Adrenal gland (tissue), 12 donors: ENCODE results near the gene OSBPL6. TPM values are rescaled to one million over a fixed set of nuclear protein-coding genes. Genes with fewer than 3 reads are reported as not detected.

Experiments used
- DNase-seq, 7 donors: peaks; one replicate each; pipeline ENCODE4 v3.0.0-alpha.2; 2019 to 2020
- H3K27ac ChIP-seq, 5 donors: fragments of 200-600 bp; sonication (generic) in 4 of 5; 1 replicate in 3 of 5; 2 replicates in 2 of 5; pipeline versions ENCODE4 v1.5.1 to v1.8.0; 2016 to 2020; ENCODE audit warnings: mild to moderate bottlenecking in 1 of 5
- H3K27me3 ChIP-seq: fragments of 200-600 bp; 2 replicates; pipeline ENCODE4 v1.8.0; 2021
- H3K36me3 ChIP-seq, 2 donors: fragments of 200-600 bp; replicated peaks in 1 of 2; 1 replicate in 1 of 2; 2 replicates in 1 of 2; pipeline versions ENCODE4 v1.5.1 to v1.8.0; 2018 to 2022
- H3K4me1 ChIP-seq, 2 donors: fragments of 200-600 bp; replicated peaks in 1 of 2; 1 replicate in 1 of 2; 2 replicates in 1 of 2; pipeline versions ENCODE4 v1.5.1 to v1.8.0; 2018 to 2021
- H3K4me3 ChIP-seq, 4 donors: fragments of 200-600 bp; sonication (generic) in 3 of 4; one replicate each; pipeline ENCODE4 v1.5.1; 2016 to 2018
- H3K9me3 ChIP-seq, 3 donors: fragments of 200-600 bp; sonication (generic) in 1 of 3; replicated peaks in 1 of 3; 1 replicate in 2 of 3; 2 replicates in 1 of 3; pipeline versions ENCODE4 v1.5.1 to v1.8.0; 2016 to 2021
- CTCF ChIP-seq, 6 experiments: fragments of 450-650 bp in 4 of 6; fragments of 200-600 bp in 2 of 6; sonication (generic) in 1 of 6; IDR thresholded peaks; 1 replicate in 5 of 6; 2 replicates in 1 of 6; pipeline versions ENCODE4 v1.5.1 to v1.8.0; 2016 to 2021; ENCODE audit warnings: antibody characterized with exemption in 6 of 6, mild to moderate bottlenecking in 2 of 6, moderate library complexity in 1 of 6
- POLR2A ChIP-seq, 2 donors: fragments of 450-650 bp; IDR thresholded peaks; one replicate each; pipeline ENCODE4 v1.6.1; 2017; ENCODE audit warnings: antibody characterized with exemption in 2 of 2, mild to moderate bottlenecking in 2 of 2, moderate library complexity in 1 of 2
- WGBS, 4 donors: extraction: QIAGEN DNeasy Blood & Tissue Kit in 2 of 4; methylation state at CpG; one replicate each; pipeline versions ENCODE4 v1.1.5 to v1.1.7; 2013 to 2017; 5-methylcytosine and 5-hydroxymethylcytosine counted together
- intact Hi-C, 2 donors: fragments of 100-400 bp; cut with DNase I; formaldehyde crosslinking; loops; one replicate each; pipeline versions ENCODE4 v1.14.1 to v1.15.0; 2022 to 2023
- polyA plus RNA-seq, 3 donors: library from polyadenylated mRNA; stranded (reverse); fragments of 200-250 nt in 2 of 3; fragments of 350-450 nt in 1 of 3; fragmentation: Illumina TruSeq in 1 of 3; extraction: RNeasy Lipid Tissue Mini Kit (QIAGEN cat#74804) in 1 of 3; gene quantifications; one replicate each; pipeline ENCODE4 v1.2.3, GENCODE V29; 2013 to 2014
- total RNA-seq, 9 donors: library from RNA; depleted of rRNA in 4 of 9; stranded (reverse); fragments of >200 nt in 4 of 9; fragments of 120-200 nt in 1 of 9; fragmentation: NEBNext Ultra II Directional in 1 of 9; extraction: Animal tissue kit (Norgen Biotek cat#: 25700) in 1 of 9; gene quantifications; one replicate each; pipeline versions ENCODE4 v1.1.0 to v1.2.4, GENCODE V29; 2013 to 2023
- donor health status: healthy with polysubstance abuse.
- donor health status: Bipolar disorder and iron deficiency.
- donor health status: DM: yes; HTN: yes; CAD: no.
- donor health status: DM: no; HTN: no; CAD: no.
- donor health status: DM: no; HTN: no; CAD: no.
- donor health status: DM: yes; HTN: yes; CAD: no.

The OSBPL6 gene
- total and polyA plus RNA-seq, 12 donors = 0.16 to 12.0 (median 0.98) TPM; not detected in 1

- Histone ChIP-seq H3K27ac (no peak overlapping the region), H3K9me3 (no peaks in the 10 kb centered on the region), H3K27me3 (peaks cover 4% of the 10 kb centered on the region), H3K4me1 (no peaks in the 10 kb centered on the region), H3K36me3 (no peaks in the 10 kb centered on the region), H3K4me3 (no peak overlapping the region)
- WGBS, 4 donors = 66 to 90% (median 81%) methylated on average over 4 of the region's 4 CpGs
- intact Hi-C loops = no loop called here
- no peak for DNase-seq
- no peak for TF ChIP-seq POLR2A (IDR thresholded peaks at IDR 0.05)
- no peak for TF ChIP-seq CTCF (IDR thresholded peaks at IDR 0.05)
Measured at GRCh38 chr2:178187861-178188260, 6.5 kb upstream of the OSBPL6 start.

- intact Hi-C loops = no loop called here
- H3K4me1 ChIP-seq = no peaks in the 10 kb centered on the region
- DNase-seq = no peak
- H3K4me3 ChIP-seq = no peak overlapping the region
- H3K36me3 ChIP-seq = no peaks in the 10 kb centered on the region
- no peak overlapping the region for H3K27ac ChIP-seq
- peaks cover 6% of the 10 kb centered on the region for H3K27me3 ChIP-seq
- 90 to 95% (median 93%) methylated on average over 2 of the region's 2 CpGs for WGBS, 4 donors
- no peaks in the 10 kb centered on the region for H3K9me3 ChIP-seq
- TF ChIP-seq POLR2A (IDR thresholded peaks at IDR 0.05) (no peak), CTCF (IDR thresholded peaks at IDR 0.05) (no peak)
Measured at GRCh38 chr2:178188466-178188865, 5.8 kb upstream of the OSBPL6 start.

- Histone ChIP-seq H3K36me3 (no peaks in the 10 kb centered on the region), H3K4me3 (no peak overlapping the region), H3K27me3 (peaks cover 6% of the 10 kb centered on the region), H3K9me3 (no peaks in the 10 kb centered on the region), H3K4me1 (peaks cover 13 to 14% of the 10 kb centered on the region in 2 donors), H3K27ac (no peak overlapping the region)
- intact Hi-C loops = no loop called here
- TF ChIP-seq CTCF (IDR thresholded peaks at IDR 0.05) (no peak), POLR2A (IDR thresholded peaks at IDR 0.05) (no peak)
- no peak for DNase-seq
- 51 to 61% (median 58%) methylated on average over 6 of the region's 6 CpGs for WGBS, 4 donors
Measured at GRCh38 chr2:178191004-178191508, 3.3 kb upstream of the OSBPL6 start.

- intact Hi-C loops = no loop called here
Measured at GRCh38 chr2:178191511-178191910, 2.8 kb upstream of the OSBPL6 start.

More at GRCh38 chr2:178191511-178191910, 2.8 kb upstream of the OSBPL6 start:
- no peaks in the 10 kb centered on the region for H3K9me3 ChIP-seq
- H3K36me3 ChIP-seq = no peaks in the 10 kb centered on the region
- DNase-seq = no peak
- peaks cover 13 to 16% of the 10 kb centered on the region in 2 donors for H3K4me1 ChIP-seq
- H3K4me3 ChIP-seq = no peak overlapping the region
- no peak overlapping the region for H3K27ac ChIP-seq
- TF ChIP-seq POLR2A (IDR thresholded peaks at IDR 0.05) = no peak
- no peak for TF ChIP-seq CTCF (IDR thresholded peaks at IDR 0.05)
- 84 to 95% (median 90%) methylated on average over 2 of the region's 2 CpGs for WGBS, 4 donors
- peaks cover 6% of the 10 kb centered on the region for H3K27me3 ChIP-seq
